NAMALWA (cell line): Measurements from ENCODE around the gene NLRP4.

Experiments
- DNase-seq: peaks from one replicate; pipeline ENCODE4 v3.0.0-alpha.2; 2015; ENCODE audit warnings: low spot score

NLRP4 gene

DNA sequence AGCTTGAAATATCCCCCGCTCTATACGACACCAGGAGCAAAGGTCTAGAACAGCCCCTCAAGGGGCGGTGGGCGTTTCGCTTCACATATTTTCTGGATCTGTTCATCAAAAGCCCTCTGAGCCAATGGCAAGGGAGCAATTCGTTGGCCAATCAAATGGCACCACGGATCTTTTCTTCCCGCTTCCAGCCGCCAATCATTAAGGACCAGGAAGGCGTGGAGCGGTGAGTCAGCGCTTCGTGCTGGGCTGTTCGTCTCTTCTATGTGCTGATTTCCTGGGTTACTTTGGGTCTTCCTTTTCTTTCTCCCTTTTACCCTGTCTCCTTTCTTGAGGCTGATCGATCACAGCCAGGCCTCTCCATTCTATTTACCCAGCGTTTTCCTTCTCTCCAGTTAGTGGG lies at the start of gene NLRP4:
Gene NLRP4 (plus strand): TSS at position 201 of the 400 bp plus-strand sequence. CDS start 15,541 bp downstream, outside the sequence.
- DNase-seq = no peak

DNA sequence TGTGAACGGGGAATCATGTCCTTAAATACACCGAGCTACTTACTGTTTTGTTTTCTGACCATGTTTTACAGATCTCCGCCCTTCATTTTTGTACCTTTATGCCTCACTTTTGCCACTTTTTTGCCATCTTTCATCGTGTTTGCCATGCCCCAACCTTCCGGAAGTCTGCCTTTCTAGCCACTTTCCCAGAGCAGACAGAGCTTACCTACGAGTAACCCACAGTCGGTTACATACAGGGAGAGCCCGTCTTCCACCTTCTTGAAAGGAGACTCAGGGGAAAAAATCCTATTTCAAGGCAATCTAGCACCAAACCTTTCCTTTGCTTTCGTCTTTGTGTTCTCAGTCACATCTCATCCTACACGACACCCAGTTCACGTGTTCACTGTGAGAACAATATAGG lies 41.3 kb upstream of the NLRP4 start:
- DNase-seq = no peak

GRCh38 chr19:55801416-55801815 lies 34.9 kb upstream of the NLRP4 start:
- no peak for DNase-seq

DNA sequence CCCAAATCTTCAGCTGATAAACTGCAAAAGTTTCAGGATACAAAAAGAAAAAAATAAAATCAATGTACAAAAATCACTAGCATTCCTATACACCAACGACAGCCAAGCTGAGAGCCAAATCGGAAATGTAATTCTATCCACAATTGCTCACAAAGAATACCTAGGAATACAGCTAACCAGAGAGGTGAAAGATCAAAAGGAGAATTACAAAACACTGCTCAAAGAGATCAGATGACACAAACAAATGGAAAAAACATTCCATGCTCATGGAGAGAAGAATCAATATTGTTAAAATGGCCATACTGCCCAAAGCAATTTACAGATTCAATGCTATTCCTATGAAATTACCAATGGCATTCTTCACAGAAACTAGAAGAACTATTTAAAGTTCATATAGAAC lies 34.1 kb upstream of the NLRP4 start:
- DNase-seq = no peak

GRCh38 chr19:55809381-55810058 lies 26.8 kb upstream of the NLRP4 start:
- peak; percentile 93 for DNase-seq

DNA sequence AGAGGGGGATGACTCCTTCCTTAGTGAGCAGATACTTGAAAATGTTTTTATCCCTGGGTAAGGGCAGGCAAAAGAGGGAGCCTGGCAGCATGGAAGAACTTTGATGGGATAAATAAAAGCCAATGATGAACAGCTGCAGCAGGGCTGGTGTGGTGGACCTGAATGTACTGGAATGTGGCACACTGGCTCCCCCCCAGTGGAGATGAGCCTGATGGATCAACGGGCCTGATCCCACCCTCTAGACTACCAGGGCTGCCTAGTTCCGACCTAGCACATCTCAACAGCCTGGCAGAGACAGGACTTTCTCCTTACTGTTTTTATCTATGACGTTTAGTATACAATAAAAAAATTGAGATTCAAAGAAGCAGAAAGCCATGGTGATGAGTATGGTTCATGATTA lies 25.0 kb upstream of the NLRP4 start:
- DNase-seq = no peak

DNA sequence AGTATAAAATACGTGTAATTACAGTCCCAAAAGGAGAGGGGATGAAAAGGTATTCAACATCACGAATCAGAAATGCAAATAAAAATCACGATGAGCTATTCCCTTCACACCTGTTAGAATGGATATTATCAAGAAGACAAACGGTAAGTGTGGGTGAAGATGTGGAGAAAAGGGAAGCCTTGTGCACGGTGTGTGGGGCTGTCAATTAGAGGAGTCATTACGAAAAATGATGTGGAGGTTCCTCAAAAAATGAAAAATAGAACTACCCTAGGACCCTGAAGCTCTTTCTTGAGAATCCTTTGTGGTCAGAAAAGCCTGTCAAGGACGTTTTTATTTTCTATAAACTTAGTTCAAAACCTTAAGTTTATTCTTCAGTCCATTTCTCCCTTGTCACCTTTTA lies 23.9 kb upstream of the NLRP4 start:
- DNase-seq = no peak

DNA sequence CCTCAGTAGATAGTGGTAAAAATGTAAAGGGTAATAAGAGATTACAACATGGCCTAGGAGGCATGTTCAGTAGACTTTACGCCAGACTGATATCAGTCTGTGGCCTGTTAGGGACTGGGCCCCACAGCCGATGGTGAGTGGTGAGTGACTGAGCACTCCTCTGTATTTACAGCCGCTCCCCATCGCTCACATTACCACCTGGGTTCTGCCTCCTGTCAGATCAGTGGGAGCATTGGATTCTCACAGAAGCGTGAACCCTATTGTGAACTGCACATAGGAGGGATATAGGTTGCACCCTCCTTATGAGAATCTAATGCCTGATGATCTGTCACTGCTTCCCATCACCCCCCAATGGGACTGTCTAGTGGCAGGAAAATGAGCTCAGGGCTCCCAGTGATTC lies 22.4 kb upstream of the NLRP4 start:
- DNase-seq = no peak

- no peak for DNase-seq
These were observed 16.3 kb upstream of the NLRP4 start for GRCh38 chr19:55820037-55820436.

GRCh38 chr19:55830656-55831055 lies 5.7 kb upstream of the NLRP4 start:
- DNase-seq = no peak

GRCh38 chr19:55831846-55832245 lies 4.5 kb upstream of the NLRP4 start, which contains the start of gene NLRP11:
Gene NLRP11, minus strand, starts transcription at chr19:55831999. Its CDS starts 13,825 bp downstream, at chr19:55818174.
- DNase-seq = no peak

GRCh38 chr19:55832676-55833075 lies 3.7 kb upstream of the NLRP4 start:
- no peak for DNase-seq

DNA sequence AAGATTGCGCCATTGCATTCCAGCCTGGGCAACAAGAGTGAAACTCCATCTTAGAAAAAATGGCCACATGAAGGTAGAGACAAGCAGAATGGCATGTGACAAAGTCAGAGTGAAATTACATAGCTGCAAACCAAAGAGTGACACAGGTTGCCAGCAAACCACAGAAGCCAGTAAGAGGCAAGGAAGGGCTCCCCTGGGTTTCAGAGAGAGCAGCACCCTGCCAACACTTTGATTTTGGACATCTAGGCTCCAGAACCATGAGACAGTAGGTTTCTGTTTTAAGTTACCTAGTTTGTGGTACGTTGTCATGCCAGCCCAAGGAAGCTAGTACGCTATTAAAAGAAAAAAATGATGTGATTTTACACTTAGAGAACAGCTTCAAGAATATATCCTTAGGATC lies 1.9 kb downstream of the NLRP4 start:
- DNase-seq = no peak

GRCh38 chr19:55838906-55839305 lies 2.6 kb downstream of the NLRP4 start:
- no peak for DNase-seq

DNA sequence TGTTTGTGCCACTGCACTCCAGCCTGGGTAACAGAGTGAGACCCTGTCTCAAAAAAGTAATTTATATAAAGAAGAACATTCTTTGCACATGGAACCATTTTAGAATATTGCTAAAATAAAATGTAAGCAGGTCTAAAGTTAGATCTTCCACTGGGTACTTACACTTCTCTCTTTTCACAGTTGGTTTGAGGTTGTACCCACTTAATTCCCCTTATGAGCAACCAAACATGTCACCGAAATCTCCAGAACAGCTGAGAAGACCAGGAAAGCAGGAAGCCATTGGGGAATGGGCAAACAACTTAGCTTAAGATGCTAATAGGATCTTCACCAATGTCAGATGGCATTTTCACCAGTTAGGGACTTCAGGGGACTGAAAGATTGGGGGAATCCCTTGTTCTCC lies 18.8 kb downstream of the NLRP4 start:
- no peak for DNase-seq

- DNase-seq = peak; percentile 17
These were observed 20.8 kb downstream of the NLRP4 start for GRCh38 chr19:55857149-55857548.

DNA sequence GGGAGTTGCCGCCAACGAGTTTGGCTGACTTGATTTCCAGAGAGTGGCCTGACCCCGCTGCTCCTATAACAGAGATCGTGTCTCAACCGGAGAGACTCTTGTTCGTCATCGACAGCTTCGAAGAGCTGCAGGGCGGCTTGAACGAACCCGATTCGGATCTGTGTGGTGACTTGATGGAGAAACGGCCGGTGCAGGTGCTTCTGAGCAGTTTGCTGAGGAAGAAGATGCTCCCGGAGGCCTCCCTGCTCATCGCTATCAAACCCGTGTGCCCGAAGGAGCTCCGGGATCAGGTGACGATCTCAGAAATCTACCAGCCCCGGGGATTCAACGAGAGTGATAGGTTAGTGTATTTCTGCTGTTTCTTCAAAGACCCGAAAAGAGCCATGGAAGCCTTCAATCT lies 21.6 kb downstream of the NLRP4 start:
- no peak for DNase-seq

DNA sequence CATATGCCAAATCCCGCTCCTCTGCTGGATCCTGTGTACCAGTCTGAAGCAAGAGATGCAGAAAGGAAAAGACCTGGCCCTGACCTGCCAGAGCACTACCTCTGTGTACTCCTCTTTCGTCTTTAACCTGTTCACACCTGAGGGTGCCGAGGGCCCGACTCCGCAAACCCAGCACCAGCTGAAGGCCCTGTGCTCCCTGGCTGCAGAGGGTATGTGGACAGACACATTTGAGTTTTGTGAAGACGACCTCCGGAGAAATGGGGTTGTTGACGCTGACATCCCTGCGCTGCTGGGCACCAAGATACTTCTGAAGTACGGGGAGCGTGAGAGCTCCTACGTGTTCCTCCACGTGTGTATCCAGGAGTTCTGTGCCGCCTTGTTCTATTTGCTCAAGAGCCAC lies 22.1 kb downstream of the NLRP4 start:
- no peak for DNase-seq

DNA sequence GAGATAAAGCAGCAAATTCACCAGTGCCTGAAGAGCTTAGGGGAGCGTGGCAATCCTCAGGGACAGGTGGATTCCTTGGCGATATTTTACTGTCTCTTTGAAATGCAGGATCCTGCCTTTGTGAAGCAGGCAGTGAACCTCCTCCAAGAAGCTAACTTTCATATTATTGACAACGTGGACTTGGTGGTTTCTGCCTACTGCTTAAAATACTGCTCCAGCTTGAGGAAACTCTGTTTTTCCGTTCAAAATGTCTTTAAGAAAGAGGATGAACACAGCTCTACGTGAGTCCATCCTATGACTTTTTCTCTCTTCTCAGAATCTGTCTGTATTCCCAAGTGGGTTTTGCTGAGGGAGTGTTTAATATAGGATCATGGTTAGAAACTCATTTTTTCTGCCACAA lies 22.6 kb downstream of the NLRP4 start:
- DNase-seq = no peak

- no peak for DNase-seq
These were observed 30.2 kb downstream of the NLRP4 start for GRCh38 chr19:55866521-55866920.

DNA sequence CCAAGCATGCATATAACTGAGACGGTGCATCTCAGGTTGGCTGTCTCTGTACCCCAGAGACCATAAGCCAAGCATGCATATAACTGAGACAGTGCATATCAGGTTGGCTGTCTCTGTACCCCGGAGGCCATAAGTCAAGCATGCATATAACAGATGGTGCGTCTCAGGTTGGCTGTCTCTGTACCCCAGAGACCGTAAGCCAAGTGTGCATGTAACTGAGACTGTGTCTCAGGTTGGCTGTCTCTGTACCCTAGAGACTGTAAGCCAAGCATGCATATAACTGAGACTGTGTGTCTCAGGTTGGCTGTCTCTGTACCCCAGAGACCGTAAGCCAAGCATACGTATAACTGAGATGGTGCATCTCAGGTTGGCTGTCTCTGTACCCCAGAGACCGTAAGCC lies 30.8 kb downstream of the NLRP4 start:
- no peak for DNase-seq

GRCh38 chr19:55870736-55871135 lies 34.4 kb downstream of the NLRP4 start:
- no peak for DNase-seq

GRCh38 chr19:55877211-55877610 lies 40.9 kb downstream of the NLRP4 start:
- DNase-seq = no peak

DNA sequence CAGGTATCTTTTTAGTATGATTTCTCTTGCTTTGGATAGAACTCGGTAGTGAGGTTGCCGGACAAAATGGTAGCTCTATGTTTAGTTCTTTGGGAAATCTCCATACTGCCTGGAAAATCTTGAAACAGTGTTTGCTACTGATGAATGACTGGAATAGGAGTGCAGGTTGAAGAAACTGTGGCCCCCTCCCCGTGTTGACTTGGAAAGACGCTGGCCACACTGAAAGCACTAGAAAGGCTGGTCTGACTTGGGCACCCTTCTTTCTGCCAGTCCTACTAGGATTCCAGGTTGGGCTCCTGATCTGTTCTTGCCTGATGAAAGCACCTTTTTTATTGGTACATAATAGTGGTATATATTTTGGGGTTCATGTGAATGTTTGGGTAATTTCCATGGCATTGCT lies 46.3 kb downstream of the NLRP4 start:
- DNase-seq = no peak
